Germinal center (tissue), 1 donor: ENCODE results near the gene ARHGAP1.

ENCODE experiments used
- DNase-seq: peaks from one replicate; pipeline ENCODE4 v3.0.0; 2012; ENCODE audit warnings: mixed read lengths, low spot score

ARHGAP1 gene

GRCh38 chr11:46639197-46639839 is 61.1 kb downstream of the ARHGAP1 start:
- DNase-seq: no peak

GRCh38 chr11:46637546-46637945 is 62.9 kb downstream of the ARHGAP1 start:
- no peak for DNase-seq

DNA sequence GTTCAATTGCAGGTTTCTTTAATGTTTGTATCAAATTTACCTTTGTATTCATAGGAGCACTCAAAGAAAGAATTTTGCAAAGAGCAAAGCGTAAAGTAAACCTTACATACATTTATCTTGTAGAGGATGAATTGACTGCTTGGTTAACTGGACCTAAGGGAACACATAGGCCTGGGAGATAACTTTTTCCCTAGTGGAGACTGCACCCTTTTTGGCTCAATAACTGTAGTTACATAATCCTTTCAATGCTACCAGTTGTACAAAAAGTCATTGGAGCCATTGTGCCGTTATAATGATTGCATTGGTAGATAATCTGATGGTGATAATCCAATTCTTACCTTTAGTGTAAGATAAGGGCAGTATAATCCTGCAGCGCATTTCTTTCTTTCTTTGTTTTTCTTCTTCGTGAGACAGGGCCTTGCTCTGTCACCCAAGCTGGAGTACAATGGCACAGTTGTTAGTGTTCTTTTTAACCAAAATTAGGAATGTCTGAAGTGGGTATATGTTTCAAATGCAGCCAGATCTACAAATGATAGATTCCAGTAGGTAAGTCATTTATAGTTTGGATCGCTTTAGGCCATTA is 64.8 kb downstream of the ARHGAP1 start:
- no peak for DNase-seq

DNA sequence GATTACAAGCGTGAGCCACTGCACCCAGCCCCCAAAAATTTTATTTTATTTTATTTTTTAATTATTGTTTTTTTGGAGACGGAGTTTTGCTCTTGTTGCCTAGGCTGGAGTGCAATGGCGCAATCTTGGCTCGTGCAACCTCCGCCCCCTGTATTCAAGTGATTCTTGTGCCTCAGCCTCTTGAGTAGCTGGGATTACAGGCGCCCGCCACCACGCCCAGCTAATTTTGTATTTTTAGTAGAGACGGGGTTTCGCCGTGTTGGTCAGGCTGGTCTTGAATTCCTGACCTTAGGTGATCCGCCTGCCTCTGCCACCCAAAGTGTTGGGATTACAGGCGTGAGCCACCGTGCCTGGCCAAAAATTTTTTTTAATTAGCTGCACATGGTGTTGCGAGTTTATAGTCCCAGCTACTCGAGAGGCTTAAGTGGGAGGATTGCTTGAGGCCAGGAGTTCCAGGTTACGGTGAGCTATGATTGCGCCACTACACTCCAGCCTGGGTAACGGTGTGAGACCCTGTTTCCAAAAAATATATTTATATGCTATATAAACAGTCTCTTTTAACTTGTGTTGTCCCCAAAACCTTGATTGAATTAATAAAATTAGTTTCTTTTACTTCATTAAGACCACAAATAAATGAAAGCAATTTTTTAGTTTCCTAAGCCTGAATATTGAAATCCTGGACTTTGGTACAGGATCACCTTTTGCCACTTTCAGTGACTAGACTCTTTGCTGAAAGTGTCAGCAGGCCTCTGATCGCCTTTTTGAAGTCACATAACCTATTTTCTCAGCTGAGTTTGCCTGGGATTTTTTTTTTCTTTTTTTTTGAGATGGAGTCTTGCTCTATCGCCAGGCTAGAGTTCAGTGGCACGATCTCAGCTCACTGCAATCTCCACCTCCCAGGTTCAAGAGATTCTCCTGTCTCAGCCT is 66.9 kb downstream of the ARHGAP1 start:
- no peak for DNase-seq

GRCh38 chr11:46632502-46632901 is 67.9 kb downstream of the ARHGAP1 start:
- no peak for DNase-seq

DNA sequence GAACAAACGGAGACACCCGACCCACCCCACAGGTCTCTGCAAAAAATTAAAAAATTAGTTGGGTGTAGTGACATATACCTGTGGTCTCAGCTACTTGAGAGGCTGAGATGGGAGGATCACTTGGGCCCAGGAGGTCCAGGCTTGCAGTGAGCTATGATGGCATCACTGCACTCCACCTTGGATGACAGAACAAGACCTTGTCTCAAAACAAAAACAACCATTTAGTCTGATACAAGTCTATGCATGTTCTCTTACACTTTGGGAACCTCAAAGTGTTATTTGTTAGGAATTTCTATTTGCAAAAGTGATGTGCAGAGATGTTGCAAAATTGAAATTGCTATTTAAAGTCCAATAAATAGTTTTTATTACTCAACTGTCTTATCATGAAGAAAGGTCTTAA is 68.7 kb downstream of the ARHGAP1 start:
- DNase-seq: no peak

DNA sequence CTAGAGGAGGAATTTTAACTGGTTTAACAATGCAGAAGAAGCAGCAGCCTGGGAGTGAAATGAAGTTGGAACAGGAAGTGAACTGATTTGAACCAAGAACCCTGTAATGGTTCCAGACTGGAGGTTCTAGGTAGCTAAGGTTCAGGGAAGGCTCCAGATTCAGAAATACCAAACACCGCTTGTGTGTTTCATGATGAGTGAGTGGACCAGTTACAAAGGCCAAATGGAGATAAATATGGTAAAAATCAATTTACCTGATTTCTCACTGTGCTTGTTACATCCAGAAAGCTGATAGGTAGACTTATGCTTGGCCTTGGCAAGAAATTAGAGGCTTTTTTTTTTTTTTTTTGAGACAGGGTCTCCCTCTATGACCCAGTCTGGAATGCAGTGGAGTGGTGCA is 70.2 kb downstream of the ARHGAP1 start:
- DNase-seq: no peak

DNA sequence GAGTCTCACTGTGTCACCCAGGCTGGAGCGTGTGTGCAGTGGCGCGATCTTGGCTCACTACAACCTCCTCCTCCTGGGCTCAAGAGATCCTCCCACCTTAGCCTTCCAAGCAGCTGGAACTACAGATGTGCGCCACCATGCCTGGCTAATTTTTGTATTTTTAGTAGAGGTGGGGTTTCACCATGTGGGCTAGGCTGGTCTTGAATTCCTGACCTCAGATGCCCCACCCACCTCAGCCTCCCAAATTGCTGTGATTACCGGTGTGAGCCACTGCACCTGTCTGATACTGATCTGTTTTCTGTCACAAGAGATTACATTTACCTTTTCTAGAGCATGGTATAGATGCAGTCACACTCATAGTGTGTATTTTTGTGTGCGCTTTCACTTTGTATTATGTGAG is 71.5 kb downstream of the ARHGAP1 start:
- DNase-seq: no peak
